ENCODE data around the gene PTMA. TPM values are rescaled to one million over a fixed set of nuclear protein-coding genes. Genes with fewer than 3 reads are reported as not detected.

PTMA gene
- total RNA-seq, 2 donors from 2014 or later, result 1,057 to 1,154 TPM

DNA sequence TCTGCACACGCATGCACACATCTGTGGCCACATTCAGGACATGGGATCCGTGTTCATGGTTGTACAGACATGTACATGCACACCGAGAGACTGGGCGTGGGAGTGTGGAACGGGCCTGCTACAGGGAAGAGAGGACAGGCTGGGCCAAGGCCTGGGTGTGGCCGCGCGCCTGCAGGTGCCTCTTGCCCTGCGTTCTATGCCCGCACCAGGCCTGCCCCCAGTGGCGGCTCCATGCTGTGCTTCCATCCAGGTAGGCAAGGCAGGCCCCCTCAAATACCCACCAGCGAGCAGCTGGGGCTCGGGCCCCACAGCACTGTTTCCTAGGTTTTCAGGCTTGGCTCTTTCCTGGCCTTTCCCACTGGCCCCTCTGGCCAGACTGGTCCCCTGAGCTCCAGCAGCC is 15.5 kb upstream of the PTMA start:
- H3K4me1 Mint-ChIP-seq (ENCODE audit: low read depth), result peaks cover 2% of the 10 kb centered on the region
- no peak overlapping the region for H3K27ac Mint-ChIP-seq
- no peaks in the 10 kb centered on the region for H3K36me3 Mint-ChIP-seq (ENCODE audit: insufficient read depth in 2 of 2)
- no peak for DNase-seq
- no peaks in the 10 kb centered on the region for H3K9me3 Mint-ChIP-seq
- no peak overlapping the region for H3K4me3 Mint-ChIP-seq
- ATAC-seq (replicated peaks in 1 of 2), result no peak
- H3K27me3 Mint-ChIP-seq (ENCODE audit: low read depth), result no peaks in the 10 kb centered on the region

DNA sequence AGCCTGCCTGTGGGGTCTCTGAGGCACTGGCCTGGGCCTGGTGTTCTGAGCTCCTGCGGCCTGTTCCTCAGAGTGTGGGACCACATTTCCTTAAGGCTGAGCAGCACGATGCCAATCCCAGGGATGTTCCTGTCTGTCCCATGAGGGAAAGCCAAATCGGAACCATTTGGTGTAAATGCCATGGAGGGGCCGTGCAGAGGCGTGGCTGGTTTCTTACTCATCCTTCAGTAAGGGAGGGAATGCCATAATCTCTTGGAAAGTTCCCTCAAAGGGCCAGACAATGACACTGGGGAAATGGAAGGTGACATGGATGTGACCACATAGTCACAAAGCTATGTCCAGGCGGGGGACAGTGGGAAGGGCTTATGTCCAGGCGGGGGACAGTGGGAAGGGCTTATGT is 14.4 kb upstream of the PTMA start:
- no peaks in the 10 kb centered on the region for H3K27me3 Mint-ChIP-seq (ENCODE audit: low read depth)
- no peaks in the 10 kb centered on the region for H3K4me1 Mint-ChIP-seq (ENCODE audit: low read depth)

DNA sequence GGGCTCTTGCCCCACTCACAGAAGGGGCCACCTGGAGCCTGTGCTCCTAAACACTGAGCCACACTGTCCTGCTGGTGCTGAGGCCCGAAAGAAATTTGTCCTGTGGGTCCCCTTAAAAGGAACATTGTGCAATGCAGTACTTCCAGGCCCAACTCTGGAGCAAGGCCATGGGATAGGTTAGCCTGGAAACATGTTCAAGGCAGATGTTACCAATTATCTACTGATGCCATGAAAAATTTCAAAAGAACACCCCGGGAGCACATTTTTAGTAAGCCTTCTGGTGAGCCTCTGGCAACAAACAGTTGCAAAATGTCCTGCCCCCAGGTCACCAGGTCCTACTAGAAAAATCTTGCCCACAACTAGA is 12.3 kb upstream of the PTMA start:
- no peaks in the 10 kb centered on the region for H3K9me3 Mint-ChIP-seq
- H3K4me3 Mint-ChIP-seq, result no peak overlapping the region
- H3K27ac Mint-ChIP-seq, result no peak overlapping the region
- no peak for ATAC-seq (replicated peaks in 1 of 2)
- no peak for DNase-seq
- H3K4me1 Mint-ChIP-seq (ENCODE audit: low read depth), result no peaks in the 10 kb centered on the region
- H3K27me3 Mint-ChIP-seq (ENCODE audit: low read depth), result no peaks in the 10 kb centered on the region
- H3K36me3 Mint-ChIP-seq (ENCODE audit: insufficient read depth in 2 of 2), result no peaks in the 10 kb centered on the region

More for the DNA sequence above, 14.4 kb upstream of the PTMA start:
- no peak for DNase-seq
- no peaks in the 10 kb centered on the region for H3K36me3 Mint-ChIP-seq (ENCODE audit: insufficient read depth in 2 of 2)
- no peak overlapping the region for H3K4me3 Mint-ChIP-seq
- H3K27ac Mint-ChIP-seq, result no peak overlapping the region
- no peaks in the 10 kb centered on the region for H3K9me3 Mint-ChIP-seq
- ATAC-seq (replicated peaks in 1 of 2), result no peak

DNA sequence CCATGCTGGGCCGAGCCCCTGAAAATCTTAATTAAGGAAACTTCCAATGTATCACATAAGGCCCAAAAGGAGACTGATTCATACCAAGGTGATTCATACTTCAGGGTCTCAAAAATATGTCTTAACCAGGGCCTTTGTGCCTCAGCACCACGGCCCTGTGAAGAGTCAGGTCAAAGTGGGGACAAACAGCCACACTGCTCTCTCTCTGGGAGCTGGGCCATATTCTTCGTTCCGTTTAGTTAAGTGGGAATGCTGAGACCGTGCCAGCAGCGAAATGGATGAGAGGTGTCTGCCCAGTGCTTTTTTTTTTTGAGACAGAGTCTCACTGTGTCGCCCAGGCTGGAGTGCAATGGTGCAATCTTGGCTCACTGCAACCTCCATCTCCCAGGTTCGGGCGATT is 9.3 kb upstream of the PTMA start:
- Mint-ChIP-seq H3K4me1 (ENCODE audit: low read depth) (peaks cover under 1% of the 10 kb centered on the region), H3K9me3 (no peaks in the 10 kb centered on the region), H3K27ac (no peak overlapping the region), H3K27me3 (ENCODE audit: low read depth) (no peaks in the 10 kb centered on the region), H3K4me3 (no peak overlapping the region), H3K36me3 (ENCODE audit: insufficient read depth in 2 of 2) (no peaks in the 10 kb centered on the region)
- ATAC-seq (replicated peaks in 1 of 2), result no peak
- no peak for DNase-seq

DNA sequence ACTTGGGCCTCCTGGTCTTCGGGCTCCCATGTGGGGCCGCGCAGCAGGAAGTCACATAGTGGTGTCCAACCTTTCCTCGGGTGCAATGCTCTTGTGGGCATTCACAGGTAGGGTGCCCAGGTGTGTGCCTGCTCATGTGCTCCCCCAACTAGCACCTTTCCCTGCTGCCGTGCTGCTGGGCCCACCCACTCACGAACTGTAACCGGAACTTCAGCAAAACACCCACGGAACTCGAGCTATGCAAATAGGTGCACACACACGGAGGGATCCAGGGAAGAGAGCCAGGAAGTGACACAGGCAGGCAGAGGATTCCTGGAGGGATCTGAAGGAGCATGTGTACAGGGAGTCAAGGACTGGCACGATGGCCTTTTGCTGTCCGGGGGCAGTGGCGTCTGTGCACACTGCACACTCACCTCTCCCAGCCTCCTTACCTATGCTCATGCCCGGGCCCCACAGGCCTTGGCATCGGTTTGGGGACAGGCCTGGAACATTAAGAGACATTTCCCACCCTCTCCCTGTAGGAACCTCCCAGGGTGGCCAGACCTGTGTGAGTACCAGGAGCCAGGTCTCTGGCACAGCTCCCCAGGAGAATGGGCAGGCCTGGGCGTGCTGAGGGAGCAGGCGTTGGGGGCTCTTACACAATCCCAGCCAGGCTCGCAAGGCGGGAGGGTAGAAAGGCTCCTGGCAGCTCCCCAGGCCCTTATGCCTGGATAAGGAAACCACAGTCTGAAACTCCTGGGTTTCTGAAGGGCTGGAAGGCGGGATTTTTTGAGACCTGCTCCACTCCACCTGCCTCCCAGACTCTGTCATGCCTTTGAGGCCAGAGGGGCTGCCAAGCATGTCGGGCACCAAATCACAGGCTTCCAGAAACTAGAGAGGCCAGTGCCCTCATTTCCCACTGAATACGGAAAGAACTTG is 6.6 kb upstream of the PTMA start:
- Mint-ChIP-seq H3K4me3 (no peak overlapping the region), H3K4me1 (ENCODE audit: low read depth) (peaks cover 18% of the 10 kb centered on the region), H3K27ac (no peak overlapping the region), H3K27me3 (ENCODE audit: low read depth) (no peaks in the 10 kb centered on the region), H3K9me3 (no peaks in the 10 kb centered on the region), H3K36me3 (ENCODE audit: insufficient read depth in 2 of 2) (peaks cover 0 to 4% of the 10 kb centered on the region in 2 donors)
- DNase-seq, result no peak
- no peak for ATAC-seq (replicated peaks in 1 of 2)

DNA sequence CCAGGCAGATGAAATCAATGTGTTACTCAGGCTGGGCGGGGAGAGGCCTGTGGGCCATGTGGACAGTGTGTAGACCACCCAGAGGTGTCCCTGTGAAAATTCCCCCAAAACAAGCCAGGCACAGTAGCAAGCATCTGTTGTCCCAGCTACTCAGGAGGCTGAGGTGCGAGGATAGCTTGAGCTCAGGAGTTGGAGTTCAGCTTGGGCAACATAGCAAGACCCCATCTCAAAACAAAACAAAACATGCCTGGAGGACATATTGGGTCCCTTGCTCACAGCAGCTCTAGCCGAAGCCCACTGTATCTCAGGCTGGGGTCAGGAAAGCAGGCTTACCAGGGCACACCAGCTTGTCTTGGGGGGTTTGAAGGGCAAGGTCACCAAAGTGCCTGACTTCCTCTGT is 4.3 kb upstream of the PTMA start:
- ATAC-seq (replicated peaks in 1 of 2) (no peak), DNase-seq (no peak)
- Mint-ChIP-seq H3K4me3 (peak overlapping the region; percentile 13 to 55), H3K27me3 (ENCODE audit: low read depth) (no peaks in the 10 kb centered on the region), H3K9me3 (no peaks in the 10 kb centered on the region), H3K4me1 (ENCODE audit: low read depth) (peaks cover 18% of the 10 kb centered on the region), H3K27ac (no peak overlapping the region), H3K36me3 (ENCODE audit: insufficient read depth in 2 of 2) (peaks cover 5 to 8% of the 10 kb centered on the region in 2 donors)

DNA sequence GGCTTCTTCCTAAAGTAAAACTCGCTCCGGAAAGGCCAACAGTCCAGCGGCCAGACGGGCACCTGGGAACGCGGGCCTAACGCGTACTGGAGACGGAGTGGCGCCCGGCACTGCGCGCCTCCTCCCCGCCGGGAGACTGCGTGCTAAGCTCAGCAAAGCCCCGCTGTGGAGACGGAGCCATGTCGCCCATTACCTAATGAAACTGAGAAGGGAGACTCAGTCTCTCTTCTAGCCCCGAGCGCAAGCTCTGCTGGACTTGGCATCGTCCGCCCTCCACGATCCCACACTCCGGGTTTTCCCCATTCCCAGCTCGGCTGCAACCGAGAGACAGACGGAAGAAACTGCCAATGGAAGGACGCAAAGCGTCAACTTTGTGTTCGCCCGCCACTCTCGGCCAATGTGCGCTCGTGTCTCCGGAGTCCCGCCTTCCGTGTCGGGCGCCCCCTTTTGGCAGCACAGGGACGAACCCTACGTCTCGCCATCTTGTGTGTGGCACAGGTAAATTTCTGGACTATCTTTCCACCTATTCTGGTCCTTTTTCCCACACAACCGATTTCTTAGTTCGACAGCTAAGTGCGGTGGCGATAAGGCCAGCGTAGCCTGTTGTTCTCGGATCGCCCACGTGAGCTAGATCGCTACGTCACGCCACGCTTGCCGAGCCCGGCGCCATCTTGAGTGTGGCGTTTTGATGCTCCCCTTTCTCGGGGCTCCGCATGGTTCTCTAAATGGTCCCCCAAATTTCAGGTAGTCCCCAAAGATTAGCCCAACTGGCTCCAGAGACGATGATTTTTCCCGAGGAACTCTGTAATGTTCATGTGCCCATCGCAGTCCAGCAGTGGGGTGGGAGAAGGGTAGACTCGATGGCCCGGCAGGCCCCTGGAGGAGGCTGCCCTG is 1.3 kb upstream of the PTMA start:
- peak; percentile 36 to 38 for ATAC-seq (replicated peaks in 1 of 2)
- DNase-seq, result peak; percentile 97
- Mint-ChIP-seq H3K27ac (peak overlapping the region; percentile 100), H3K4me3 (peak overlapping the region; percentile 92 to 94), H3K27me3 (ENCODE audit: low read depth) (no peaks in the 10 kb centered on the region), H3K9me3 (no peaks in the 10 kb centered on the region), H3K4me1 (ENCODE audit: low read depth) (peaks cover 29% of the 10 kb centered on the region), H3K36me3 (ENCODE audit: insufficient read depth in 2 of 2) (peaks cover 15 to 21% of the 10 kb centered on the region in 2 donors)

DNA sequence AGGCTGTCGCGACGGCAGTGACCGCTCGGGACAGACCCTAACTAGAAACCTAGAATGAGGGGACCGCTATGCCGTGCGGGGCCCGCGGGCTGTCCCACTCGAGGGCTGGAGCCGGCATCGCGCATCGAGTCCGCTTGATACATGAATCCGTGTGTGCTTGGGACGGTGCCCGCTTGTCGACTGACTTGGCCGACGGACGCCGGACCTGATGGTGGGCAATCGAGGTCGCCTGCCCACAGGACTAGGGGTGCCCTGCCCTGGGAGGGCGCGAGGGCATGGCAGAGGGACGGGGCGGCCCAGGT is 749 bp upstream of the PTMA start:
- ATAC-seq (replicated peaks in 1 of 2), result peak in 1 of 2 donors; percentile 5
- H3K27ac Mint-ChIP-seq, result peak overlapping the region; percentile 100
- peak in 1 of 2 donors; percentile 73 for DNase-seq

DNA sequence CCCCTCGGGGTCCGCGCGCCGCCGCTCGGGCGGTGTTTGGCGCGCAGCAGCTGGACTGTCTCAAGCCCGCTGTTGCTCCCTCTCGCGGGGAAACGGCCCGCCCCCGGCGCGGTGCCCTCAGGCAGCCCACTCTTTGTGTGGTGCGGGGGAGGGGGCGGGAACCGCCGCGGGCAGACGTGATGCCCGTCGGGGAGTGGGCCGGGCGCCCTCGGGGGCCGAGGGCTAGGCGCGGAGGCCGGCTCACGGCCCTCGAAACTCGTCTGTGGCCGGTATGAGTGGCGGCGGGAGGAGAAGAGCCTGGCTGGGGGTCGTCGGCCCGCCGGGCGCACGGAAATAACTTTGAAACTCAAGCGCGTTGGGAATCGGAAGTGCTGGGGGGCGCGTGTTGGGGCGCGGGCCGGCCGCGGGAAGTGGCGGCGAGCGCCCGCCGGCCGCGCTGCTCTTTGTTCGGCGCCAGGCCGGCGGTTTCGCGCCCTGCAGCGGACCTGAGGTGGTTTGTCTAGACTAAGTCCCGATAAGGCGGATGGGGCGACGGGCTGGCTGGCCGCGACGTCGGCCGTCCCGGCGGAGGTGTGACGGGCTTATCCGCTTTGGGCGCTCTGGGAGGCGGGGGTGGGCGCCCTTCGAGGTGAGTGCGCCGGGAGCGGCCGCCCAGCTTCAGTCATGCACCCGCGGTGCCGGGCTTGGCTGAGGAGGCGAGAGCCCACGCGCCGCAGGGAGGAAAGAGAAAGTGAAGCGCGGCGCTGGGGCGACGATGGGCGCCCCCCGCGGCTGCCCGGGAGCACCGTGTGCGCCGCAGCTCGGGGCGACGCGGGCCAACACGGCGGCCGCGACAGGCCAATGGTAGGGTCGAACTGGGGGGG is 679 bp downstream of the PTMA start:
- peak overlapping the region; percentile 93 for H3K27ac Mint-ChIP-seq
- H3K9me3 Mint-ChIP-seq, result no peaks in the 10 kb centered on the region
- peaks cover 20 to 33% of the 10 kb centered on the region in 2 donors for H3K36me3 Mint-ChIP-seq (ENCODE audit: insufficient read depth in 2 of 2)
- no peaks in the 10 kb centered on the region for H3K27me3 Mint-ChIP-seq (ENCODE audit: low read depth)
- peak; percentile 0 to 1 for ATAC-seq (replicated peaks in 1 of 2)
- peak overlapping the region; percentile 95 to 97 for H3K4me3 Mint-ChIP-seq
- peak; percentile 66 to 73 for DNase-seq
- peaks cover 46% of the 10 kb centered on the region for H3K4me1 Mint-ChIP-seq (ENCODE audit: low read depth)

More for the DNA sequence above, 749 bp upstream of the PTMA start:
- Mint-ChIP-seq H3K27me3 (ENCODE audit: low read depth) (no peaks in the 10 kb centered on the region), H3K36me3 (ENCODE audit: insufficient read depth in 2 of 2) (peaks cover 20 to 27% of the 10 kb centered on the region in 2 donors), H3K4me3 (peak overlapping the region; percentile 92 to 94), H3K9me3 (no peaks in the 10 kb centered on the region), H3K4me1 (ENCODE audit: low read depth) (peaks cover 35% of the 10 kb centered on the region)

DNA sequence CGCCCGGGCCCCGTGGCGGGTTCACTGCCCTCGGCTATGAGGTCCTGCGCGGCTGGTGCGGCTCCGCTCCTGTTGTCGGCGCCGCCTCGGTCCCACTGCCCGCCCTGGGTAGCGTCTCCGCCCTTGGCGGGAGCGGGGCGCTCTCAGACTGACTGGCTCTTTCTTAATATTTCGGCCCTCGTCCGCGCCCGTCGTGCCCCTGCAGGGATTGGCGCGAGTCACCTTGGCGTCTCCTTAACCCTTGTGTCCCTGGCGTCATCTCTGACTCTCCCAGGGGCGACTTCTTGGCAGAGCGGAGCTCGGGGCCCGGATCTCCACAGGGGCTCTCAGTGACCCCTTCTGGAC is 1.3 kb downstream of the PTMA start:
- no peaks in the 10 kb centered on the region for H3K27me3 Mint-ChIP-seq (ENCODE audit: low read depth)
- H3K9me3 Mint-ChIP-seq, result no peaks in the 10 kb centered on the region
- H3K36me3 Mint-ChIP-seq (ENCODE audit: insufficient read depth in 2 of 2), result peaks cover 19 to 34% of the 10 kb centered on the region in 2 donors
- peak in 1 of 2 donors; percentile 59 for DNase-seq
- peak overlapping the region; percentile 93 to 95 for H3K4me3 Mint-ChIP-seq
- ATAC-seq (replicated peaks in 1 of 2), result no peak
- peak overlapping the region; percentile 99 for H3K27ac Mint-ChIP-seq
- H3K4me1 Mint-ChIP-seq (ENCODE audit: low read depth), result peaks cover 46% of the 10 kb centered on the region

DNA sequence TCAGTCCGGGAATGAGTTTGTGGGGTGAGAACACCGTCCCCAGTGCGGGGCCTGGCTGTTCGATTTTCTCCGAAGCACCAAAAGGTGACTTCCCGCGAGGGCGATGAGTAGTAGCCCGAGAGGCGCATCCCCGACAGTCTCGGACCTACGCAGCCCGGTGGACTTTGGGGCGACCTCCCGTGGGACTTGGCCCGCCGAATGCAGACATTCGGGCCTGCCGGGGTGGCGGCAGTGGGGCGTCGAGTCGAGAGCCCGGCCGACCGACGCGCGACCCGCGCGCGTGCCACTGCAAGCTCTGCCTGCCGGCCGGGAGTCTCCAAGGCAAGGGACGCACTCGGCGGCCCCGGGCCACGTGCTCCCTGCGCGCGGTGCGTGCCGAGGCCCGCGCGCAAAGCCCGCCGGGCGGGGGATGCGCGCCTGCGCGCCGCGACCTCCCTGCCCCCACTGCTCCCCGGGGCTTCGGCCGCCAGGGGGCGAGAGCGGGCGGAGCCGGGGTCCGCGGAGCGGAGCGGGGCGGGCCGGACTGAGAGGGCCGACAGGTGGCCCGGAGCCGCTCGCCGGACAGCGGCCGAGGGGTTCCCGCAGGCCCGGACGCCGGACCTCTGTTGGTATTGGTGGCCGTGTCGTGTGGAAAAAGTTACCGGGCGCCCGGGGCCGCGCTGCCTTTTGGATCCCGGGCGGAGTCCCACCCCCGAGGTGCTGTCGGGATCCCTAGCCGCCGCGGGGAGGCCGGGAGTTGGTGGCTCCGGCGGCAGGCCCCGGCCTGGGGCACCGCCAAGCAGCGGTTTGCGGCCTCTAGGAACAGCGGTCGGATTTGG is 1.9 kb downstream of the PTMA start:
- Mint-ChIP-seq H3K27ac (peak overlapping the region; percentile 99), H3K9me3 (no peaks in the 10 kb centered on the region), H3K36me3 (ENCODE audit: insufficient read depth in 2 of 2) (peaks cover 18 to 34% of the 10 kb centered on the region in 2 donors), H3K4me1 (ENCODE audit: low read depth) (peaks cover 44% of the 10 kb centered on the region), H3K27me3 (ENCODE audit: low read depth) (no peaks in the 10 kb centered on the region), H3K4me3 (peak overlapping the region; percentile 93 to 95)
- ATAC-seq (replicated peaks in 1 of 2) (peak; percentile 28 to 32), DNase-seq (peak; percentile 87 to 98)
